HEK293 (cell line): ENCODE results near the gene RASGRP3.

Source experiments
- CTCF ChIA-PET: fragments of 350-600 bp; formaldehyde crosslinking; extraction: SDS; loops from one replicate; lab custom pipeline; 2021; ENCODE audit warnings: antibody characterized with exemption; lab: Yijun Ruan, JAX
- POLR2A ChIA-PET: fragments of 300-600 bp; formaldehyde crosslinking; extraction: SDS; loops from one replicate; lab custom pipeline; 2020; ENCODE audit warnings: antibody characterized with exemption, inconsistent platforms; lab: Yijun Ruan, JAX
- H3K27ac ChIP-seq: fragments of 200-500 bp; sonication (Bioruptor generic); 2 replicates; pipeline ENCODE4 v1.5.1; 2014; ENCODE audit warnings: low read depth, low read length, control low read depth, inconsistent platforms; ENCODE audit errors: extremely low read depth
- H3K36me3 ChIP-seq, 2 experiments: fragments of 200-500 bp in 1 of 2; sonication (Bioruptor generic) in 1 of 2; 1 replicate in 1 of 2; 2 replicates in 1 of 2; pipeline ENCODE4 v1.5.1; 2014 to 2017; ENCODE audit warnings: inconsistent platforms in 2 of 2, low read length in 2 of 2; ENCODE audit not compliant: control insufficient read depth in 2 of 2, insufficient read depth in 1 of 2
- H3K4me1 ChIP-seq: fragments of 200-500 bp; sonication (Bioruptor generic); 2 replicates; pipeline ENCODE4 v1.5.1; 2014; ENCODE audit warnings: mild to moderate bottlenecking, low read length, inconsistent platforms; ENCODE audit not compliant: control insufficient read depth, insufficient read depth
- H3K4me3 ChIP-seq: 2 replicates; pipeline ENCODE4 v1.5.1; 2011; ENCODE audit warnings: low read depth, mild to moderate bottlenecking, control low read depth, low read length, moderate library complexity
- H3K9me3 ChIP-seq: fragments of 200-500 bp; sonication (Bioruptor generic); 2 replicates; pipeline ENCODE4 v1.5.1; 2014; ENCODE audit warnings: low read depth, low read length, inconsistent platforms; ENCODE audit not compliant: control insufficient read depth, insufficient read depth
- EGR2 ChIP-seq: fragments of 450-650 bp; formaldehyde crosslinking; IDR thresholded peaks from 2 replicates; pipeline ENCODE4 v1.5.1; 2016; ENCODE audit warnings: low read depth, missing biosample characterization, missing genetic modification characterization
- FEZF1 ChIP-seq: fragments of 450-650 bp; formaldehyde crosslinking; IDR thresholded peaks from 2 replicates; pipeline ENCODE4 v1.5.1; 2016; ENCODE audit warnings: missing biosample characterization, missing genetic modification characterization
- GLI4 ChIP-seq: fragments of 450-650 bp; formaldehyde crosslinking; IDR thresholded peaks from 2 replicates; pipeline ENCODE4 v1.5.1; 2016; ENCODE audit warnings: missing biosample characterization, missing genetic modification characterization
- MYNN ChIP-seq: fragments of 450-650 bp; formaldehyde crosslinking; IDR thresholded peaks from 2 replicates; pipeline ENCODE4 v1.5.1; 2016; ENCODE audit warnings: missing biosample characterization, missing genetic modification characterization, borderline replicate concordance
- OSR2 ChIP-seq: fragments of 450-650 bp; formaldehyde crosslinking; IDR thresholded peaks from 2 replicates; pipeline ENCODE4 v1.5.1; 2016; ENCODE audit warnings: missing biosample characterization, missing genetic modification characterization
- PRDM1 ChIP-seq: fragments of 450-650 bp; formaldehyde crosslinking; IDR thresholded peaks from 2 replicates; pipeline ENCODE4; 2016; ENCODE audit warnings: missing biosample characterization, missing genetic modification characterization
- SP7 ChIP-seq: fragments of 450-650 bp; formaldehyde crosslinking; IDR thresholded peaks from 2 replicates; pipeline ENCODE4 v1.5.1; 2016; ENCODE audit warnings: missing biosample characterization, missing genetic modification characterization
- ZBTB20 ChIP-seq: fragments of 450-650 bp; formaldehyde crosslinking; IDR thresholded peaks from 2 replicates; pipeline ENCODE4 v1.5.1; 2016; ENCODE audit warnings: missing biosample characterization, missing genetic modification characterization
- ZNF16 ChIP-seq: fragments of 450-650 bp; formaldehyde crosslinking; IDR thresholded peaks from 2 replicates; pipeline ENCODE4 v1.5.1; 2016; ENCODE audit warnings: low read depth, missing biosample characterization, missing genetic modification characterization
- ZNF2 ChIP-seq: fragments of 450-650 bp; formaldehyde crosslinking; IDR thresholded peaks from 2 replicates; pipeline ENCODE4 v1.5.1; 2016; ENCODE audit warnings: missing biosample characterization, missing genetic modification characterization
- ZNF211 ChIP-seq: fragments of 450-650 bp; formaldehyde crosslinking; IDR thresholded peaks from 2 replicates; pipeline ENCODE4 v1.5.1; 2016; ENCODE audit warnings: low read depth, missing biosample characterization, missing genetic modification characterization
- ZNF335 ChIP-seq: fragments of 450-650 bp; formaldehyde crosslinking; conservative IDR thresholded peaks from 2 replicates; pipeline ENCODE4 v1.5.1; 2016; ENCODE audit warnings: missing biosample characterization, missing genetic modification characterization
- ZNF521 ChIP-seq: fragments of 450-650 bp; formaldehyde crosslinking; IDR thresholded peaks from 2 replicates; pipeline ENCODE4 v1.5.1; 2017; ENCODE audit warnings: missing biosample characterization, mild to moderate bottlenecking, missing genetic modification characterization
- ZNF600 ChIP-seq: fragments of 450-650 bp; formaldehyde crosslinking; IDR thresholded peaks from 2 replicates; pipeline ENCODE4 v1.5.1; 2016; ENCODE audit warnings: missing biosample characterization, missing genetic modification characterization
- ZNF624 ChIP-seq: fragments of 450-650 bp; formaldehyde crosslinking; IDR thresholded peaks from 2 replicates; pipeline ENCODE4 v1.5.1; 2017; ENCODE audit warnings: missing biosample characterization, missing genetic modification characterization
- ZNF677 ChIP-seq: fragments of 450-650 bp; IDR thresholded peaks from 2 replicates; pipeline ENCODE4 v1.5.0; 2018; ENCODE audit warnings: missing biosample characterization, mild to moderate bottlenecking, missing genetic modification characterization, moderate library complexity
- TF ChIP-seq, protein P1 (sequence below): fragments of 450-650 bp; formaldehyde crosslinking; conservative IDR thresholded peaks from 2 replicates; pipeline ENCODE4 v1.5.1; 2016; ENCODE audit warnings: low read depth, missing biosample characterization, missing genetic modification characterization
- TF ChIP-seq, protein P2 (sequence below): fragments of 450-650 bp; formaldehyde crosslinking; IDR thresholded peaks from 2 replicates; pipeline ENCODE4 v1.5.1; 2016; ENCODE audit warnings: missing biosample characterization, missing genetic modification characterization
- TF ChIP-seq, protein P3 (sequence below): fragments of 450-650 bp; formaldehyde crosslinking; IDR thresholded peaks from 2 replicates; pipeline ENCODE4 v1.5.1; 2016; ENCODE audit warnings: missing biosample characterization, missing genetic modification characterization, borderline replicate concordance
- TF ChIP-seq, protein P4 (sequence below): fragments of 450-650 bp; formaldehyde crosslinking; IDR thresholded peaks from 2 replicates; pipeline ENCODE4 v1.5.1; 2017; ENCODE audit warnings: missing biosample characterization, missing genetic modification characterization
- TF ChIP-seq, protein P5 (sequence below): fragments of 450-650 bp; formaldehyde crosslinking; IDR thresholded peaks from 2 replicates; pipeline ENCODE4 v1.5.1; 2016; ENCODE audit warnings: missing biosample characterization, missing genetic modification characterization

The RASGRP3 gene

DNA sequence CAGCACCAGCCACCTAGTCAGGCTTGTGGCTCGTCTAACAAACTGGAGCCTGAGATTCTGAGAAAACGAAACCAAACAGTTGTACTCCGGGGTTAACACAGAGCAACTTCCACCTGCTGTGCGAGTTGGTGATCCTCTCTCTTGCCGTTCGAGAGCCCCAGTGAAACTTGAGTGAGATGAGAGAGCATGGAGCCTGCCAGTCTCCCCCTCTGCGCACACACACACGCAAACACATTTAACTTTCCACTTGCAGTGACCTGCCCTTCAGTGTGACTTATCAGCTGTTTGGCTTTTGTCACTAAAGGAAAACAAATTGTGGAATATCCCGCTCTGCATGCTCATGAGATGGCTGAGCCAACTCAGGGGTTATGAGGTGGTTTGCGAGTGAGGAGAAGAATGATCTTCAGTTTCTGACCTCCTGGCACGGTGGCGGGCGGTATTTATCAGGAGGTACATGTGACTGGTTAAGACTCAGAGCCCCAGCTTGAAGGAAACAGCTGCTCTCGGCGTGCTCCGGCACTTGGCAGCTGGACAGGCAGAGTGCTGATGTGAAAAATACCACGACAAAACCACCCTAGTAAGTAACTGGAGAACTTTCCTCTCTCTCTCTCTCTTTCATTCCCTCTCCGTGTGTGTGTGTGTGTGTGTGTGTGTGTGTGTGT, at the start of gene RASGRP3 (continued):
- TF ChIP-seq, protein P1, sequence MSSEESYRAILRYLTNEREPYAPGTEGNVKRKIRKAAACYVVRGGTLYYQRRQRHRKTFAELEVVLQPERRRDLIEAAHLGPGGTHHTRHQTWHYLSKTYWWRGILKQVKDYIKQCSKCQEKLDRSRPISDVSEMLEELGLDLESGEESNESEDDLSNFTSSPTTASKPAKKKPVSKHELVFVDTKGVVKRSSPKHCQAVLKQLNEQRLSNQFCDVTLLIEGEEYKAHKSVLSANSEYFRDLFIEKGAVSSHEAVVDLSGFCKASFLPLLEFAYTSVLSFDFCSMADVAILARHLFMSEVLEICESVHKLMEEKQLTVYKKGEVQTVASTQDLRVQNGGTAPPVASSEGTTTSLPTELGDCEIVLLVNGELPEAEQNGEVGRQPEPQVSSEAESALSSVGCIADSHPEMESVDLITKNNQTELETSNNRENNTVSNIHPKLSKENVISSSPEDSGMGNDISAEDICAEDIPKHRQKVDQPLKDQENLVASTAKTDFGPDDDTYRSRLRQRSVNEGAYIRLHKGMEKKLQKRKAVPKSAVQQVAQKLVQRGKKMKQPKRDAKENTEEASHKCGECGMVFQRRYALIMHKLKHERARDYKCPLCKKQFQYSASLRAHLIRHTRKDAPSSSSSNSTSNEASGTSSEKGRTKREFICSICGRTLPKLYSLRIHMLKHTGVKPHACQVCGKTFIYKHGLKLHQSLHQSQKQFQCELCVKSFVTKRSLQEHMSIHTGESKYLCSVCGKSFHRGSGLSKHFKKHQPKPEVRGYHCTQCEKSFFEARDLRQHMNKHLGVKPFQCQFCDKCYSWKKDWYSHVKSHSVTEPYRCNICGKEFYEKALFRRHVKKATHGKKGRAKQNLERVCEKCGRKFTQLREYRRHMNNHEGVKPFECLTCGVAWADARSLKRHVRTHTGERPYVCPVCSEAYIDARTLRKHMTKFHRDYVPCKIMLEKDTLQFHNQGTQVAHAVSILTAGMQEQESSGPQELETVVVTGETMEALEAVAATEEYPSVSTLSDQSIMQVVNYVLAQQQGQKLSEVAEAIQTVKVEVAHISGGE, result no peak
- TF ChIP-seq SP7 (tag by site-specific recombination) (peak; percentile 27; the same call in 1 of the 2 replicates), ZNF600 (tag by site-specific recombination) (peak; percentile 62), ZNF211 (tag by site-specific recombination) (no peak), OSR2 (no peak), FEZF1 (peak; percentile 75), ZNF677 (tag by site-specific recombination) (no peak), EGR2 (tag by site-specific recombination) (no peak), ZNF16 (tag by site-specific recombination) (no peak)
- TF ChIP-seq, all 188 proteins: peak for 19

DNA sequence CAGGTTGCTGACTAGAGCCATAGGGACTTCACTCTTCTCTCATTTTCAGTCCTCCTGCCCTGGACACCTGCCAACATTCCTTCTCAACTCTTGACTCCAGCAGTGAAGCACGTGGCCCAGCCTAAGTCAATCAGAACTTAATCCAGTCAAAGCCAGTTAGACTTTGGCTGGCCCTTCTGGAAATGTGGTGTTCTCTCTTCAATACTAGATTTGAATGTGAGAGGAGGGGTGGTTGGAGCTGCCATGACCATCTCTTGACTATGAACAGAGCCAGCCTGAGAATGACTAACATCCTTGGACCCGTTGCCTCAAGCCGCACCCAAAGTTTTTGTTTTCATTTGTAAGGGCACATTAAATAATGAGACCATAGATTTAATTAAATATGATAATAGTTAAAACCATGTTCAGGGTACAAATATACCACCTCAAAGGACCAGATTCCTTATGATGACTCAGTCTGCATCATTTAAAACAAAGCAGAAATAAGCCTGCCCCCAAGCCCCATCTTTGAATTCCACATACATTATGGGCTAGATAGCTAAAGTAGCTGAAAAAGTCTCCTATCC, 49.7 kb upstream of the RASGRP3 start:
- no peaks in the 10 kb centered on the region for H3K4me1 ChIP-seq
- no peaks in the 10 kb centered on the region for H3K9me3 ChIP-seq
- CTCF ChIA-PET, result interaction anchor here (0.6 kb wide), 1 partner anchor 374 kb away, joined by 4 read pairs; no protein-coding TSS in a partner anchor
- TF ChIP-seq ZBTB20 (tag by site-specific recombination), result no peak
- TF ChIP-seq, protein P2, sequence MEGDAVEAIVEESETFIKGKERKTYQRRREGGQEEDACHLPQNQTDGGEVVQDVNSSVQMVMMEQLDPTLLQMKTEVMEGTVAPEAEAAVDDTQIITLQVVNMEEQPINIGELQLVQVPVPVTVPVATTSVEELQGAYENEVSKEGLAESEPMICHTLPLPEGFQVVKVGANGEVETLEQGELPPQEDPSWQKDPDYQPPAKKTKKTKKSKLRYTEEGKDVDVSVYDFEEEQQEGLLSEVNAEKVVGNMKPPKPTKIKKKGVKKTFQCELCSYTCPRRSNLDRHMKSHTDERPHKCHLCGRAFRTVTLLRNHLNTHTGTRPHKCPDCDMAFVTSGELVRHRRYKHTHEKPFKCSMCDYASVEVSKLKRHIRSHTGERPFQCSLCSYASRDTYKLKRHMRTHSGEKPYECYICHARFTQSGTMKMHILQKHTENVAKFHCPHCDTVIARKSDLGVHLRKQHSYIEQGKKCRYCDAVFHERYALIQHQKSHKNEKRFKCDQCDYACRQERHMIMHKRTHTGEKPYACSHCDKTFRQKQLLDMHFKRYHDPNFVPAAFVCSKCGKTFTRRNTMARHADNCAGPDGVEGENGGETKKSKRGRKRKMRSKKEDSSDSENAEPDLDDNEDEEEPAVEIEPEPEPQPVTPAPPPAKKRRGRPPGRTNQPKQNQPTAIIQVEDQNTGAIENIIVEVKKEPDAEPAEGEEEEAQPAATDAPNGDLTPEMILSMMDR (tag by site-specific recombination), result no peak
- TF ChIP-seq ZNF521 (tag by site-specific recombination), result no peak
- no peak for TF ChIP-seq ZNF2
- TF ChIP-seq, protein P3, sequence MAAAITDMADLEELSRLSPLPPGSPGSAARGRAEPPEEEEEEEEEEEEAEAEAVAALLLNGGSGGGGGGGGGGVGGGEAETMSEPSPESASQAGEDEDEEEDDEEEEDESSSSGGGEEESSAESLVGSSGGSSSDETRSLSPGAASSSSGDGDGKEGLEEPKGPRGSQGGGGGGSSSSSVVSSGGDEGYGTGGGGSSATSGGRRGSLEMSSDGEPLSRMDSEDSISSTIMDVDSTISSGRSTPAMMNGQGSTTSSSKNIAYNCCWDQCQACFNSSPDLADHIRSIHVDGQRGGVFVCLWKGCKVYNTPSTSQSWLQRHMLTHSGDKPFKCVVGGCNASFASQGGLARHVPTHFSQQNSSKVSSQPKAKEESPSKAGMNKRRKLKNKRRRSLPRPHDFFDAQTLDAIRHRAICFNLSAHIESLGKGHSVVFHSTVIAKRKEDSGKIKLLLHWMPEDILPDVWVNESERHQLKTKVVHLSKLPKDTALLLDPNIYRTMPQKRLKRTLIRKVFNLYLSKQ (tag by site-specific recombination), result no peak
- TF ChIP-seq GLI4 (tag by site-specific recombination), result no peak
- TF ChIP-seq, protein P4, sequence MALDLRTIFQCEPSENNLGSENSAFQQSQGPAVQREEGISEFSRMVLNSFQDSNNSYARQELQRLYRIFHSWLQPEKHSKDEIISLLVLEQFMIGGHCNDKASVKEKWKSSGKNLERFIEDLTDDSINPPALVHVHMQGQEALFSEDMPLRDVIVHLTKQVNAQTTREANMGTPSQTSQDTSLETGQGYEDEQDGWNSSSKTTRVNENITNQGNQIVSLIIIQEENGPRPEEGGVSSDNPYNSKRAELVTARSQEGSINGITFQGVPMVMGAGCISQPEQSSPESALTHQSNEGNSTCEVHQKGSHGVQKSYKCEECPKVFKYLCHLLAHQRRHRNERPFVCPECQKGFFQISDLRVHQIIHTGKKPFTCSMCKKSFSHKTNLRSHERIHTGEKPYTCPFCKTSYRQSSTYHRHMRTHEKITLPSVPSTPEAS, result no peak
- TF ChIP-seq MYNN, result no peak
- TF ChIP-seq, protein P5, sequence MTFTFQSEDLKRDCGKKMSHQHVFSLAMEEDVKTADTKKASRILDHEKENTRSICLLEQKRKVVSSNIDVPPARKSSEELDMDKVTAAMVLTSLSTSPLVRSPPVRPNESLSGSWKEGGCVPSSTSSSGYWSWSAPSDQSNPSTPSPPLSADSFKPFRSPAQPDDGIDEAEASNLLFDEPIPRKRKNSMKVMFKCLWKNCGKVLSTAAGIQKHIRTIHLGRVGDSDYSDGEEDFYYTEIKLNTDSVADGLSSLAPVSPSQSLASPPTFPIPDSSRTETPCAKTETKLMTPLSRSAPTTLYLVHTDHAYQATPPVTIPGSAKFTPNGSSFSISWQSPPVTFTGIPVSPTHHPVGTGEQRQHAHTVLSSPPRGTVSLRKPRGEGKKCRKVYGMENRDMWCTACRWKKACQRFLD, result no peak
- TF ChIP-seq ZNF335 (tag by site-specific recombination), result no peak
- TF ChIP-seq ZNF624 (tag by site-specific recombination), result no peak
- no peak for TF ChIP-seq PRDM1
- TF ChIP-seq, all 188 proteins: peak for 0
- Histone ChIP-seq H3K27ac (no peak overlapping the region), H3K4me3 (no peak overlapping the region), H3K36me3 (no peaks in the 10 kb centered on the region)
- POLR2A ChIA-PET, result no interaction called here
